ENCODE results near the gene CHCHD6.

- no peak for TF ChIP-seq POLR2A (IDR thresholded peaks at IDR 0.05)
- no peak for TF ChIP-seq POLR2AphosphoS5 (IDR thresholded peaks at IDR 0.05)
Observed at GRCh38 chr3:126979046-126979628, 275.1 kb downstream of the CHCHD6 start.
